HG03060 (cell line): ENCODE data around the gene UBR4.

Experiments
- ATAC-seq: cut with Tn5 transposase; IDR thresholded peaks from one replicate; pipeline ENCODE4 v1.9.1; 2021; ENCODE audit warnings: low read depth, moderate number of reproducible peaks; ENCODE audit not compliant: unreplicated experiment

Gene UBR4

GRCh38 chr1:19042675-19043578 lies 167.1 kb downstream of the UBR4 start:
- ATAC-seq = no peak

DNA sequence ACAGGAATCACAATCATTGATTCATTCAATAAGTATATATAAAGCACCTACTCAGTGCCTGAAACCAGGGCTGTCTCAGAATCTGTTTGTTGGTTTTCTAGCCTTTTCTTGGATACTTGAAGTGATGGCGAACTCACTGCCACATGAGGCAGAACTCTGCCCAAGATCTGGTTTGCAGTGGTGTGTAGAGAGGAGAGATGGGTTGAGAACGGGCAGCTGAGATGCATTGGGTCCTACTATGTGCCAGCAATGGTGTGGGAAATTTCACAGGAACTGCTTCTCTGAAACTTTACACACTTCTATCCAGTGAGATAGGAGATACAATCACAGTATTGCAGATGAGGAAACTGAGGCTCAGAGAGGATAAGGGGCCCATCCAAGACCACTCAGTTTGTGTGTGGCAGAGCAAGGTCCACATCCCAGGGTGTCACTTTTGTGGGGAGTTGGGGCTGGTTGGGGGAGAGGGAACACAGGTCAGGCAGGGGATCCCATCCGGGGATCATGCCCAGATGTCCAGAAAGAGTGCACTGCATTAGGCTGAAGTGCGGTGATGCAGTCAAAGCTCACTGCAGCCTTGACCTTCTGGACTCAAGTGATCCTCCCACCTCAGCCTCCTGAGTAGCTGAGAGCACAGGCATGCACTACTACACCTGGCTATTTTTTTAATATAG lies 169.9 kb downstream of the UBR4 start:
- no peak for ATAC-seq

- ATAC-seq = no peak
Observed at GRCh38 chr1:19038732-19039131, 171.3 kb downstream of the UBR4 start.

DNA sequence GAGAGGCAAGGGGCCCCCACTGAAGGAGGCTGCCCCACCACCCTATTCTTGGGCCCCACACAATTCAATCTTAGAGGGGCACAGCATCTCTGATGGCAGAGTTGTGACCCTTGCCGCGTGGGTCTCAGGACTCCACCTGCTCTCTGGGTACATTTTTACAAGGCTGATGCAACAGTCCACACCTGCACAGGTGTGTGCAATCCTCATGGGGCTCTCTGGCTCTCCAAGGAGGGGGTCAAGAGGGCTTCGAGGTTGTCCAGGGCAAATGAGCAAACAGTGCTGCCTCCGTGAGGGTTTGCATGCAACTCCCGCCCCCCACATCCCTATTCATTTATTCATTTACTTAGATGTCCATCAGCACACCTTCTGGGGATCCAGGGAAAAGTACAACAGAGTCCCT lies 172.0 kb downstream of the UBR4 start:
- ATAC-seq = no peak

- no peak for ATAC-seq
Observed at GRCh38 chr1:19037659-19038058, 172.4 kb downstream of the UBR4 start.

DNA sequence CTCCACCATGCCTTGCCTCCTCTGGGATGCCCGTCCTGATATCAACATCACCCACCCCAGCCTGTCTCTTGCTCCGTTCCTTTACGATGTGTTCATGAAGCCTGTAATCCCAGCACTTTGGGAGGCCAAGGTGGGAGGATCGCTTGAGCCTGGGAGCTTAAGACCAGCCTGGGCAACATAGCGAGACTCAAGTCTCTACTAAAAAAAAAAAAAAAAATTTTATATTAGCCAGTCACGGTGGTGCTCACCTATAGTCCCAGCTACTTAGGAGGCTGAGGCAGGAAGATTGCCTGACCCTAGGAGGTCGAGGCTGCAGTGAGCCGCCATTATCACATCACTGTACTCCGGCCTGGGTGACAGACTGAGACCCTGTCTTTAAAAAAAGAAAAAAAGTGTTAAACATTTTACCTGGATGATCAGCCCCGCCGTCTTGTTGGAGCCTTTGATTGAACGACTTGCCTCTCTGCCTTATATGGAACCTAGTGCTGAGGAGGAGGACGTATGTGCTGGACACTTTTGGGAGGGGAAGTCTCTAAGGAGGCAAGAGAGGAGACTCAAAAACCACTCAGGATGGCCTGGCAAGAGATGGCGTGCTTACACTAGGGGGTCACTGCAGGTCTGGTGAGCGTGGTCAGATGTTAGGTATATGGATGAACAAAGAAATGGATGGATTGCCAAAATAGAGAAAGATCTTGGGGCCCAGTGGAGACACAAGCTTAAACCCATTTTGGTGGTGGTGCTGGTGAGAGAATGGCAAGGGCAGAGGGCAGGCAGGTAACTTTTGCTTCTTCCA lies 173.1 kb downstream of the UBR4 start:
- no peak for ATAC-seq

- ATAC-seq = no peak
Observed at GRCh38 chr1:19036041-19036812, 173.8 kb downstream of the UBR4 start.

GRCh38 chr1:19035377-19036040 lies 174.6 kb downstream of the UBR4 start:
- no peak for ATAC-seq

DNA sequence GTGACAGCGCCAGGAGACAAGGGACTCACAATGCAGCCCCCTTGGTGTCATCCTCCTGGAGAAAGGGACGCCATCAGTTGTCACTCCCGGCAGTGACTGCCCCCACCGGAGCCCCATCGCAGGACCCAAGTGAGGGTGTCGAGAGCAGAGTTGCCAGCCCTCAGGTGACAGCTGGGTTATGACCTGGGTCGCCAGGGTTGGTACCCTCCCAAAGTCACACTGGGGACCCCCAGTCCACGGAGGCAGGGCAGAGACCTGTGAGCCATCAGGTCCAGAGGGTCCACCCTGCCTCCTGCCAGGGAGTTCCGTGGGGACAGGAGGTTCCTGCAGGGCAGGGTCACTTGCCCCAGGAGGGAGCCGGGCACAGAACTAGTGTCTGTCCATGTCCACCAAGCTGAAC lies 175.3 kb downstream of the UBR4 start:
- no peak for ATAC-seq

- no peak for ATAC-seq
Observed at GRCh38 chr1:19033926-19034680, 176.0 kb downstream of the UBR4 start.

DNA sequence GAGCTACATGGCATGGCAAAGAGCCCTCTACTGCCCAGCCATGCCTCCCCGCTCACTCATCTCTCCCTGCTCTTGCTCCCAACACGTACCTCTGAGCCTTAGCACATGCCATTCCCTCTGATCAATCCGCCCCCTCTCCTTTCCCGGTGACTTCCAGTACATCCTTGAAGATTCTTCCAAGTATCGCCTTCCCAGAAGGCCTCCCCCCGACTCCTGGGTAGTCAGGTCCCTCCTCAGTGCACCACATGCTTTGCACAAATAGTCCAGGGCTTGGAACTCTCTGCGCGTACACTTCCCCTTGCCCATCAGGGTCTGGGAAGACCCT lies 176.6 kb downstream of the UBR4 start:
- no peak for ATAC-seq

- no peak for ATAC-seq
Observed at GRCh38 chr1:19032701-19033514, 177.2 kb downstream of the UBR4 start.

GRCh38 chr1:19032413-19032695 lies 177.7 kb downstream of the UBR4 start:
- no peak for ATAC-seq

DNA sequence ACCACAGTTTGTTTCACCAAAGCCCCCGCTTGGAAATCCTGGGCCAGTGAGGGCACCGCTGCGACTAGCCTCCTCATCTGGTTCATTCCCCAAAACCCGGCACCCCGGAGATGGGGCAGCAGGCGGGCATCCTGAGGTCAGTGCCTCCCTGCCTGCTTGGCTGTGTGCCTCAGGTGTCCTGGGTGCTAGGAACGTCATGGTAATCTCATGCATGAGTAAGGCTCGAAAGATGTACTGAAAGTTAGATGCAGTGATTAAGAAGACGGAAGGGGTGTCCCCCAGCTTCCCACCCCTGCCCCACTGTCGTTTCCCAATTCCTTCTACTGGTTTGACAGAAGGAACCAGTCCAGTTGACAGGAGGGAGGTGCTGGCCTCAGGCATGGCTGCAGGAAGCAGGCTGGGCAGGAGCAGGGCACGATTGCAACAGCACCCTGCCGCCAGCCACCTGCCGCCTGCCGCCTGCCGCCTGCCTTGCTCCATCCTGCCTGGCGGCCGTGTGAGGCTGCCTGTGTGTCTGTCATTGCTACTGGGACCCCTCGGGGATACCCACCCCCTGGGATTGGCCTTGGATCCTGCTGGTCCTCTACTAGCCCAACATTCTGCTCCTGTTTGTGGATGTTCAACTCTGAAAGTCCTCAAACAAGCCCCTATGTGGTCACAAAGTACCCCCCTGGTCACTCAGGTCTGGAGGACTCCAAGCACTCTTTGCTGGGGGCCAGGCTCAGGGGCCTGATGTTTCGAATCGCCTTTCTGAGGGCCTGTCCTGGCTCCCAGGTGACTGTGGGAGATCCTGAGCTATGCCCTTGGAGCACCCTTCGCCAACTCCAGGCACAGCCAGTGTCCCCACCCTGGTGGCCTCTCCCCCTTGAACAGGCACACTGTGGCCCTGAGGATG lies 180.6 kb downstream of the UBR4 start:
- ATAC-seq = no peak

DNA sequence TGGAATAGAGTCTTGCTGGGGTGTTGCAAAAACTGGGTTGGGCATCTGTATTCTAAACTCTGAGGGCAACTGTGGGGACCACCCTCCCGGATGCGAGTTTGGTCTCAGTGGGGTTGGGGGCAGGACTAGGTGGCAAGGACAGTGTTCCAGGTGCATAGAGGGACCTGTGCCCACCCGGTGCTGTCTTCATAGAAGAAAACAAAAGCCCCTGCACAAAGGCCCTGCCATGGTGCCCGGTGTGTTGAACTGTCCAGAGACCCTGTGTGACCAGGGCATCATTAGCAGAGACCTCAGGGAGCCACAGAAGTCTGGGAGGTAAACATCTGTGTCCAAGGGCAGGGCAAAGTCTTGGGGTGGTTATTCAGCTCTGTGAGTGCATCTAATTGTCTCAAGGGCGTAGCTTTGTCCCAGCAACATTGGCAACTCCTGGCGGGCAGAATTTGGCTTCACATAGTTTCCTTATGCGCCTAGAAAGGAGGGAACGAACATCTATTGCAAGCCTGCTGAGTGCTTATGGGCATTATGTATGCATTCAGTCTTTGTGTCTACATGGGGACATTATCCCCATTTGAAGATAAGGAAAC lies 181.4 kb downstream of the UBR4 start:
- ATAC-seq = no peak

DNA sequence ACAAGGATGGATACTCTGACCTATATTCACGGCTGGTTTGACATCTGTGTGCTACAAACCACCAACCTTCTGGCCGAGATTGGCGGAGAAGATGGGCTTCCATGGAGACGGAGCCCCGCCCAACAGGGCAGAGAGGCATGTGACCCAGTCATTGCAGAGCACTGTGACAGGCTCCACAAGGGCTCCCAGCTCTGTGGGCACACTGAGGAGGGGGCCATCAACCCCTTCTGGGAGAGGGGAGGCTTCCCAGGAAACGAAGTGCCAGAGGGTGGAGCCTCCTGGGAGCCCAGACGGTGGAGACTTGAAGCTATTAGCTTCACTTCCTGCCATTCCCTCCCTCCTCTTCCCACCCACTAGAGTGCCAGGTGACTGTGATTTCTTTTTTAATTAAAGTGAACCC lies 182.0 kb downstream of the UBR4 start:
- no peak for ATAC-seq
